SW480 (cell line): Measurements from ENCODE around the gene ZCCHC2.
A peak's percentile ranks its signal among the peaks of the same experiment; 100 is the strongest.

Experiments used
- DNase-seq: peaks from one replicate; pipeline ENCODE4 v3.0.0-alpha.2; 2016; ENCODE audit warnings: low spot score

The ZCCHC2 gene

GRCh38 chr18:62578980-62579511 lies 56.2 kb downstream of the ZCCHC2 start:
- no peak for DNase-seq

GRCh38 chr18:62583376-62583775 lies 60.6 kb downstream of the ZCCHC2 start:
- no peak for DNase-seq

- peak; percentile 60 for DNase-seq
Observed at GRCh38 chr18:62584241-62585120, 61.7 kb downstream of the ZCCHC2 start.

DNA sequence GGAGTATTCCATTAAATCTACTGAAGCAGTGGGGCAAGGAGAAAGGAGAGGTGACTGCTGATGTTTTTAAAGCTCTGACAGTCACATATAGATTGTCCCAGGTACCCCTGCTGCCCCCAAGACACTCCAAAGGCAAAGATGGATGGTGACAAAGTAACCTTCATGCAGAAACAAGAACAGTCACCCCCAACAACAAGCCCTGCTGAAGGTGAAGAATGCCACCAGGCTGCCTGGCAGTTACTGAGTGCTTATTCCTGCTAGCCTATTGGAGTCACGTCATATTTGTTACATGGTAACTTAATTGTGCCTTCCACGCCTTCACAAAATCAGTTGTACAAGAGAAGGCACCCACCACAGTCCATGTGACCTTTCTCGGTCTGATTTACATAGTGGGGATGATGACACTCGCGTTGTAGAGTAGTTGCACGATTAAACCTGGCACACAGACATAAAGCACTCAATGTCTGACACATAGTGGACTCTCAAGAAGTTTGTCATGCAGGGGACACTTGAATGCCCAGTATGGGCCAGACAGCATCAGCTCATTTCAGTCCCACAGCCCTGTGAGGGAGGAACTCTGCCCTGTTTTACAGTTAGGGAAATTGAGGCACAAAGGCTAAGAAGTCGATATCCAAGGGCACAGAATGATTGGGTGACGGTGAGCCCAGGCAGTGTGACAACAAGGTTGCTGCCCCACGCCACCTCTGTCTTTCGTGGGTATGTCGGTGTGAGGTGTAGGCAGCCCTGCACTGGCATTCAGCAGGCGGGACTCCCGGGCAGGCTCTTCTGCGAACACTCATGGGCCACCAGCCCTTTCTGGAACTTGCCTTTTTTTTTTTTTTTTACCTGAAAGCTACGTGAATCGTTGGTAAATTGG lies 62.7 kb downstream of the ZCCHC2 start:
- no peak for DNase-seq

- DNase-seq = peak; percentile 23
Observed at GRCh38 chr18:62586151-62586774, 63.4 kb downstream of the ZCCHC2 start.

GRCh38 chr18:62586781-62587487 lies 64.1 kb downstream of the ZCCHC2 start:
- DNase-seq = no peak

DNA sequence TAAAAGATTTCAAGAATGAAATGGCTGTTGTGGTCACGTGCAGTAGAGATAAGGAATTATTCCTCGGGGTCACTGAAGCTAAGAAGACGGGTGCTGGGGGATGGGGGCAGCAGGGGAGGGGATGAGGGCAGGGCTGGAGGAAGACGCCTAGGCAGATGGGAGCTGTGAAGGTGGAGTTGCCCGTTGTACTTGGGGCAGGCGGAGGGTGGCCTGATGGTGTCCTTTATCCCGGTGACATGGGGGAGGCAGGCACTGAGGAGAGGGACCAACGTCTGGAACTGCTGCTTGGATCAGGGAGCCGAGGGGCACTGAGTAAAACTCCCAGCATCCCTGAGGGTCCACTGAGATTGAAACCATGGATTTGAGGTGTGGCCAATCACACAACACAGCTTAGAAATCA lies 64.9 kb downstream of the ZCCHC2 start:
- DNase-seq = no peak

- no peak for DNase-seq
Observed at GRCh38 chr18:62588217-62588616, 65.4 kb downstream of the ZCCHC2 start.

GRCh38 chr18:62590799-62591590 lies 68.2 kb downstream of the ZCCHC2 start:
- DNase-seq = no peak

DNA sequence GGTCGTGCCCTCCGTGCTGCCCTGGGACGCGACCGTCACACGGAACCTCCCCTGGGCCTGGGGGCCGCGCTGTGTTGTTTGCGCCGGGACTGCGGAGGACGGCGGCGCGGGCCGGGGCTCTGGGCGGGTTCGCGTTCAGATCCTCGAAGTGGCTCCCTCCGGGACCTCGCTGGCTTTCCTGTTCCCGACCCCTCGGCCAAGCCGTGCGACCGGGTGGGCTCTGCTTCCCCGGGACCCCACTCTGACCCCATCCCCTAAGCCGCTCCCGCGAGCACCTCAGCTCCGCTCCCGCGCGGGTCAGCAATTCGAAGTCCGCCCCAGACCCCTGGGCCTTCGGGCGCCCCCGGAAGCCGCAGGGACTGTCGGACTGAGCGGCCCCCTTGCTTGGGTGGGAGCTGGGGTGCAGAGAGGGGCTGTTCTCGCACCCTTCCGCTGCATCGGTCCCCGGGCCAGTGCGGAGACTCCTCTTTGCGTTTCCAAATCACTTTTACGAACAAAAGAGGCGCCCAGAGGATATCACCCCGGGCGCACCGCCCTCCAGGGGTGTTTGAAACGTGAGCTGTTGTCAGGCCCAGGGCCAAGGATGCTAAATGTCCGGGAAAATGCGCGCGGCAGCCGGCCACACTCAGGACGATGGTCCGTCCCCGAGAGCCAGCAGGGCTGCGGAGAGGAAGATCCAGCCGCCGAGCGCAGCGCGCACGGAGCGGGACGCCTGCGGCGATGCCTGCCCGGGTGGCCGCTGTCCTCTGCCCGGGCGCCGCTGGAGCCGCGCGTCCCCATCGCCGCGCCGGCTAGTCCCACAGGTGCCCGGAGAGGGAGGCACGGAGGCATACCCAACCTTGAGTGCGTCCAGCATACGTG lies 73.5 kb downstream of the ZCCHC2 start:
- DNase-seq = no peak

DNA sequence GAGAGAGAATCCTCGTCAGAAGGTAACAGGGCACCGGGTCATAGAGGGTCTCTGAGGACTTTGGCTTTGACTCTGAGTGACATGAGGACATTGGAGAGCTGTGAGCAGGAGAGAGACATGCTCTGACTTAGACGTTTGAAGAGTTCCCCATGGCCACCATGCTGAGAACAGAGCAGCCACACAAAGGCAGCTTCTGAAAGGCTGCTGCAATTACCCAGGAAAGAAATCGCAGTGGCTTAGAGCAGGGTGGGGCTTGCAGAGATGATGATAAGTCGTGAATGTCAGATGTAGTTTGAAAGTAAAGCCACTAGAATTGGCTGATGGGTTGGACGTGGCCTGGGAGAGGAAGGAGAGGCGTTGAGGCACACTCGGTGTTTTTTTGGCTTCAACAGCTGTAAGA lies 79.0 kb downstream of the ZCCHC2 start:
- DNase-seq = no peak

DNA sequence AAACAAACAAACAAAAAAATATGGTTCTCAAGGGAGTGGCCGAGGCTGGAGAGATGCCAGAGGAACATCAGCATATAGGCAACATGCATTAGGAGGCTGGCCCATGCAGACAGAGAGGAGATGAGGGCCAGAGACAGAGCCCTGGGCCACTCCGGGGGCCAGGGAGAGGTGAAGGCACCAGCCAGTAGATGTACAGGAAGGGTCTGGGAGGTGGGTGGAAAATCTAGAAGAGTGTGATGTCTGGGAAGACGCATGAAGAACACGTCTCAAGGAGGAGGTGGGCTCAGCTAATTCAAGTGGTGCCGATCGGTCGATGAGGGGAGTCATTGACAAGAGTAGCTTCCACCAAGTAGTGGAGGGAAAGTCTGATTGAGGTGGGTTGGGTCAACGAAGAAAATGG lies 79.9 kb downstream of the ZCCHC2 start:
- no peak for DNase-seq

GRCh38 chr18:62603211-62603610 lies 80.4 kb downstream of the ZCCHC2 start:
- DNase-seq = no peak

GRCh38 chr18:62603979-62604378 lies 81.2 kb downstream of the ZCCHC2 start:
- no peak for DNase-seq

DNA sequence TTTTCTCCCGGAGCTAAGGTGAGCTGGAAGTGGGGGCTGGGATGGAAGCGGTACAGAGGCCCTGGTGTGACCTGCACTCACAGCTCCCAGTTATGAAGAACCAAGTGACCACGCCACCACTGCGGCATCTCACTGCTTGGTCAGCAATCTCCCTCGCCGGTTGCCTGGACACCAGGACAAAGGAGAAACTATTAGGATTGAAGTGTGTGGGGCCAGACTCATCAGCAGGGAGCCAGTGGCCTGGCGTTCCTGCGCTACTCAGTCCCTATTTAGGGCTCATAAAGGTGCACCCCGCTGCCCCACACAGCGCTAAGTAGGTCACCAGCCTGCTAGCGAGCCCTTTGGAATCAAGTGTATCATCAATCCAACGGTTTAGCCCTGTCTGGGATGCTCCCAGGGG lies 82.9 kb downstream of the ZCCHC2 start:
- DNase-seq = no peak

GRCh38 chr18:62606106-62606505 lies 83.3 kb downstream of the ZCCHC2 start:
- no peak for DNase-seq

DNA sequence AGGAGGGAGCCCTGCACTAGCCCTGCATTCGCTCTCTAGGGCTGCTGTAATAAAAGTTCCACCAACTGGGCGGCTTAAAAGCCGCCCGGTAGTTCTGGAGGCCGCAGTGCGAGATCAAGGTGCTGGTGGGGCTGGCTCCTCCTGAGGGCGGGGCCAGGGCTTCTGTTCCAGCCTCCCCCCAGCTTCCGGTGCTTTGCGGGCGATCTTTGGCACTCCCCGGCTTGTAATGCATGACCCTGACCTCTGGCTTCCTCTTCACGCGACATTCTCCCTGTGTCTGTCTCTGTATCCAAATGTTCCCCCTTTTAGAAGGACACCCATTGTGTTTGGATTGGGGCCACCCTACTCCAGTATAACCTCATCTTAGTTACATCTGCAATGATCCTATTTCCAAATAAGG lies 84.5 kb downstream of the ZCCHC2 start:
- DNase-seq = peak; percentile 4

- no peak for DNase-seq
Observed at GRCh38 chr18:62607708-62608428, 85.0 kb downstream of the ZCCHC2 start.

- no peak for DNase-seq
Observed at GRCh38 chr18:62609764-62610163, 86.9 kb downstream of the ZCCHC2 start.
